ENCODE data around the gene ZNF837.

The ZNF837 gene

DNA sequence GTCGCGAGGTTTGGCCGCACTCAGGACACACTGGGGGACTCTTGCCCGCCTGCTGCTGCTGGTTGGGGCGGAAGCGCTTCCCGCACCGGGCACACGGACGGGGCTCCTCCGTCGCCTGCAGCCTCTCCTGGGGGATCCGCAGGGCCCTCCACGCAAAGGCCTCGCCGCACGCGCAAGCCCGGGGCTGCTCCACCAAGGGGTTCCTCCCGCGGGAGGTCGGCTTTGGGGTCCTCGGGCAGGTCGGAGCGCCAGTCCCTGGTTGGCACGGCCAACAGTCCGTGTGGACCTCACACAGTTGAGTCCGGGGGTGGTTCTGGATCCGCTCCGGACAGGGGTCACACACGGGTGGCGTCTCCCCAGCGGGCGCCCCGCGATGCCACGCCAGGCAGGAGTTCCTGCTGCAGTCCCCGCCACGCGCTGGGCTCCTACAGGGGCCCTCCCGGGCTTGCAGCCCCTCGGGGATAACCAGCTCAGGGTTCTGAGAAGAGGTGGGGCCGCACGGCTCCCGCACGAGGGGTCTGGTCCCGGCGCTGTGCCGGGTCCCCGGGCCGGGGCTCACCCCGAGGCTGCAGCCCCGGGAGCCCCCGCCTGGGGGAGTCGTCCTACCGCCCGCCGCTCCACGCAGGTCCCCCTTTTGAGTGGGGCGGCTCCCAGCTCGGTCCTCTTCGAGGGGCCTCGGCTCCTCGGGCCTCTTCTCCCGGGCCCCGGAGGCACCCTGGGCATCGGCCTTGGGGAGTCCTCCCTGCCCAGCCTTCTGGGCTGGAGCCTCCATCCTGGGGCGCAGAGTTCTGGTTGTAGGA lies 12.1 kb downstream of the ZNF837 start:
- DNase-seq = no peak

DNA sequence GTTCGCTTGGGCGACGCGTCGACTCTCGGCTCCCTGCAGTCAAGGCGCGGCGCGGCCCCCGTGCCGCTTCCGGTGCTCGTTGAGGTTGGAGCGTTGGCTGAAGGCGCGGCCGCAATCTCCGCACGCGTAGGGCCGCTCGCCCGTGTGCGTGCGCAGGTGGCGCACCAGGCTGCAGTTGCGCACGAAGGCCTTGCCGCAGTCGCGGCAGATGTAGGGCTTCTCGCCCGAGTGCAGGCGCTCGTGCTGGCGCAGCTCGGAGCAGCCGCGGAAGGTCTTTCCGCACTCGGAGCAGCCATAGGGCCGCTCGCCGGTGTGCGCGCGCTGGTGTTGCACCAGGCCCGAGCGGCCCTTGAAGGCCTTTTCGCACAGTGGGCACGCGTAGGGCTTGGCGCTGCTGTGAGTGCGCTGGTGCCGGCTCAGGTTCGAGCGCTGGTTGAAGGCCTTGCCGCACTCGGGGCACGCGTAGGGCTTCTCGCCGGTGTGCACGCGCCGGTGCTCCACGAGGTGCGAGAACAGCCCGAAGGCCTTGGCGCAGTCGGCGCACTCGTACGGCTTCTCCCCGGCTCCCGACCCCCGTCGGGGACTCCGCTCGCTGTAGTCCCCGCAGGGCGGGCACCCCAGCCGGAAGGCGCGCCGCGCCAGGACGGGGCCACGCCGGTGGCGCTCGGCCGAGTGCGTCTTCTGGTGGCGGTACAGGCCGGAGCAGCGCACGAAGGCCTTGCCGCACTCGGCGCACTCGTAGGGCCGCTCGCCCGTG lies 13.0 kb downstream of the ZNF837 start:
- DNase-seq = no peak

DNA sequence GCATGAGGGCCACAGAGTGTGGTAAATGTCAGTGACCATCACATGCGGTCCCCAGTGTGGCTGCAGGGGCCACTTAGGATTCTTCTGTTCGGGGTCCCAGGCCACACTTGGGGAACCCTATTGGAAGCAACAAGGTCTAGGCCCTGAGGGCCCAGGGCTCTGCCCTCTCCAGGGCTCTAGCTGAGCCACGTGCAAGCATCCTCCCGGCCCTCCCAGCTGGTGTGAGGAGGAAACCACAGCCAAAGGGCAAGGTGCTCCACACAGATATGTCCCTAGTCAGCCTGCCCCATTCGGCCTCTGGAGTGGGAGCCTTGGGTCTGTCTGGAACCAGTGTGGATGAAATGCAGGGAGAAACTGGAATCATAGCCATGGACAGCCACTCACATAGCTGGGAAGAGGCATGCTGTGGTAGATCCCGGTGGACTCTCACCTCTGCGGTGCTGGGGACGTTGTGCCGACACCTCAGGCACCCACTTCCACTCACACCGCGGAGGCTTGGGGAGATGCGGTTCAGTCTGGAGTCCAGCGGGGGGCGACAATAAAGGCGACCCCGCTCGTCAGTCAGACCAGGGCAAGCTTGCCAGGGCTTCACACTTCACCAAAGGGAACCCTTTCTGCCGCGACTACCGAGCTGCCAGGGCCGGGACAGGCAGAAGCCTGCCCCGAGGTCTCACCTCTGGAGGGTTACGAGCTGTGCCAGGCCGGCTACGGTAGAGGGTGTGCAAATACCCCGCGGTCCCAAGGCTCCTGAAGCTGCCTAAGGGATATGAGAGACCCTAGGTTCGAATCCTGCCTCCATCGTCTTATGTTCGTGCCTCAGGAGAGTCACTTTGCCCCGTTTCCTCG lies 14.0 kb downstream of the ZNF837 start:
- peak; percentile 50 for DNase-seq

DNA sequence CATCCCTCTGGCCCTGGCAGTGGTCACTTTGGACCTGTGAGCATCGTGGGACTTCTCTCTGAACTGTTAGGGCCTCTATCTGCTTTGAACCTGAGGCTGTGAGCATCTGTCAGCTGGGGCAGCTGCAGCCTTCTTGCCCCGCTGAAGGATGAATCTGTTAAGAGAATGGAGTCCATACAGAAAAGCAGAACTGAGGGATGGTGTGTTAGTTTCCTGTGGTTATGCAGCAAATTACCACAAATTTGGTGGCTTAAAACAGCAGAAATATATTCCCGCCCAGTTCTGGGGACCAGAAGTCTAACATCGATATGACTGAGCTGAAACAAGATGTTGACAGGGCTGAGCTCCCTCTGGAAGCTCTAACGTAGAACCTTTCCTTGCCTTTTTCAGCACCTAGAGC lies 16.7 kb downstream of the ZNF837 start:
- DNase-seq = peak; percentile 94

DNA sequence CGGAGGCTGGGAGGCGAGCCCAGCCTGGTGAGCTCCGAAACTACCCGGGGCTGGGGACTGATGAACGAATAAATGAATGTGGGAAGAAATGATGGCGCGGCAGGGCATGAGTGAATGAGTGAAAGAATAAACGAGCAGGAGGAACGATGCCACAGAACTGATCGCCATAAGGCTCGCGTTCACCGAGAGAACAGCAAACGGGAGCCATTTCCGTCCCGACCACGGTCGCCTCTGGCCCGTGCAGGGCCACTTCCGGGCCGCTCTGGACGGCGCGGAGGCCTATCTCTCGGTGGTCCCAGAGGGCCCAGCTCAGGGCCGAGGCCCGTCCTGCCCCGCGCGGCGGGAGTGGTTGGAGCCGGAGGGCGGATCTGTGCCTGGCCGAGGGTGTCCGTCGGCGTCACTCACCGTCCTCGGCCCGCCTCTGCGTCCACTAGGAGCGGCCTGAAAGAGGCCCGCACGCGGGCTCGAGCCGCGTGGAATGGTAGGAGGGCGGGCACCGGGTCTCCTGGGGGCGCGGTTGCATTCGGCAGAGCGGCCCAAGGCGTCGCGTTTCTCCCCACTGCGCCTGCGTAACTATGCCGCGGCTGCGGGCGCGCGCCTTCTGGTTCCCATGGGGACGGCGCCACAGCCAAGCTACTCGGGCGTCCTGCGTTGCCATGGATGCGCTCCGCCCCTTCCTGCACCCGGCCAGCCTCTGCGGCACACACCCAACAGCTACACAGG lies 18.4 kb downstream of the ZNF837 start, which contains the start of gene ZNF497:
ZNF497 (minus strand) TSS at position 480 of the 723 bp plus-strand sequence. CDS start 5,116 bp downstream, outside the sequence.
- peak; percentile 99 for DNase-seq

DNA sequence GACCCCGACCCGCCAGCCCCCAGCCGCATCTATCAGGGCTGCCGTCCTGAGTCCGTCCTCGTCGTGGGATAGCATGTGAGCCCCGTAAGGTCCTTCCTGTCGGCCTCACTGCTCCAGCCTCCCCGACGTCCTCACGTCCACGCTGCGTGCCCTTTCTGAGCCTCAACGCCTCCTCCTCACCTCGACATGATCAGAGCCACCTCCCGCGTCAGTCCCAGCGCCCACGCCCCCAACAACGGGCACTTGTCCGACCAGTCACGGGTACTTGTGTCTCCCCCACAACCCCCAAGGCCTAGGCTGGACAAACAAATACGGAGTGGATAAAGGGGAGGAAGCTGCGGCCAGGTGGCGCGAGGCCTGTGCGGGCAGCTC lies 18.9 kb downstream of the ZNF837 start:
- DNase-seq = peak; percentile 84

DNA sequence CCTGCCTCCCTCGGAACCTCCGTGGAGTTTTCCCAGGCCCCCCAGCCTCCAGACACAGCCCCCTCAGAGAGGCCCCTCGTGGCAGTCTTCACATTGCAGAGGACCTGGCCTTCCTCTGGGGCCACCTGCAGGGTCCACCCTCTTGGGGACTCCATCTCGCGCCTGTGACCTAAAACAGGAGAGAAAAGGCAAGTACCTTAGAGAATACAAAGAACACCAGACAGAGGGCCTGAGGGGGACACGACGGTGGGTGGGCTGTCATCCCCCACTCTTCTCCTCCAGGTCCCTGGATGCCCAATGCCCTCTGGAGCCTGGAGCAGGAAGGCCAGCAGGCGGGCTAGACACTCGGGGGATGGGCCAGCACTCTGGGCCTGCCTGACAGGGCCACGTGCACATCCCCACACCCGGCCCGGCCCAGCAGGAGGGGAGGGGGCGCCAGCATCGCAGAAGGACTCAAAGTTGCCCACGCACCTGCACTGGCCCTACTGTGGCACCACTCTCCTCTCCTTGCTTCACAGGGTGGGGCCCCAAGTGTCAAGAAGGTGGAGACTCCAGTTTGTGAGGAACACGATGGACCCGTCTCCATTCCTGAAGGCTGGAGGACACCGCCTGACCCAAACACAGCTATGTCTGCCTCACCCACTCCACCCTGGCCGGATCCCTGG lies 23.2 kb downstream of the ZNF837 start:
- DNase-seq = no peak

DNA sequence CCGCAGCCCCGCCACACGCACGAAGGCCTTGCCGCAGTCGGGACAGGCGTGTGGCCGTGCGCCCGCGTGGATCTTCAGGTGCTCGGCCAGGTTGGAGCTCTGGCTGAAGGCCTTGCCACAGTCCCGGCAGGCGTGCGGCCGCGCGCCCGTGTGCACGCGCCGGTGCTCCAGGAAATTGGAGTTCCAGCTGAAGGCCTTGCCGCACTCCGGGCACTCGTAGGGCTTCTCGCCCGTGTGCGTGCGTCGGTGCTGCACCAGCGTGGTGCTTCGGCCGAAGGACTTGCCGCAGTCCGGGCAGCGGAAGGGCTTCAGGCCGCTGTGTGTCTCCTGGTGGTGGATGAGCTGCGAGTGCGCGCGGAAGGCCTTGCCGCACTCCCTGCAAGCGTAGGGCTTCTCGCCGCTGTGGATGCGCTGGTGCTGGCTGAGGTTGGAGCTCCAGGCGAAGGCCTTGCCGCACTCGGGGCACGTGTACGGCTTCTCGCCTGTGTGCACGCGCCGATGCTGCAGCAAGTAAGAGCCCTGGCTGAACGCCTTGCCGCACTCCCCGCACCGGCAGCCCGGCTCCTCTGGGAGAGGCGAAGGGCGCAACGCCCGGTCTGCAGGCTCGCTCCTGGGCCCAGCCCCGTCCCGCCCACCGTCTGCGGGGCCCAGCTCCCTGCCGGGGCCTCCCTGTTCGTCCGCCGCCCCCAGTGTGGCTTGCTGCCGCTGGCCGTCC lies 23.9 kb downstream of the ZNF837 start:
- DNase-seq = no peak

DNA sequence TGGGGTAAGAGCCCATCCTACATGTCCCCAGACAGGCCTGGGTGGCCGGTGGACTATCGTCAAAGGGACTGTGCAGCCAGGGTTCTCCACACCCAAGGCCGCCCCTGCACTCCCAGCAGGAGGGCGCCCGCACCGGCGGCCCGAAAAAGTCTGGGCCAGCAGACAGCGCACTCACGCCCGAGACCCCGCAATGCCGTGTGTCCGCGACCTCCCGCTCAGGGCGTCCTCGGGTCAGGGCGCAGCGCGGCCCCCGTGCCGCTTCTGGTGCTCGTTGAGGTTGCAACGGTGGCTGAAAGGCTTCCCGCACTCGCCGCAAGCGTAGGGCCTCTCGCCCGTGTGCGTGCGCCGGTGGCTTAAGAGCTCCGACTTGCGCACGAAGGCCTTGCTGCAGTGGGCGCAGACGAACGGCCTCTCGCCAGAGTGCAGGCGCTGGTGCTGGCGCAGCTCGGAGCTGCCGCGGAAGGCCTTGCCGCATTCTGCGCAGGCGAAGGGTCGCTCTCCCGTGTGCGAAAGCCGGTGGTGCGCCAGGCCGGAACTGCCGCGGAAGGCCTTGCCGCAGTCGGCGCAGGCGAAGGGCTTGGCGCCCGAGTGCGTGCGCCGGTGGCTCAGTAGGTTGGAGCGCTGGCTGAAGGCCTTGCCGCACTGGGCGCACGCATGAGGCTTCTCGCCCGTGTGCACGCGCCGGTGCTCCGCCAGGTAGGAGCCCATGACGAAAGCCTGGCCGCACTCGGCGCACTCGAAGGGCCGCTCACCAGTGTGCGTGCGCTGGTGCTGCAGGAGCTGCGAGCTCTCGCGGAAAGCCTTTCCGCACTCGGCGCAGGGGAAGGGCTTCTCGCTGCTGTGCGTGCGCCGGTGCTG lies 24.7 kb downstream of the ZNF837 start:
- DNase-seq = peak; percentile 75

DNA sequence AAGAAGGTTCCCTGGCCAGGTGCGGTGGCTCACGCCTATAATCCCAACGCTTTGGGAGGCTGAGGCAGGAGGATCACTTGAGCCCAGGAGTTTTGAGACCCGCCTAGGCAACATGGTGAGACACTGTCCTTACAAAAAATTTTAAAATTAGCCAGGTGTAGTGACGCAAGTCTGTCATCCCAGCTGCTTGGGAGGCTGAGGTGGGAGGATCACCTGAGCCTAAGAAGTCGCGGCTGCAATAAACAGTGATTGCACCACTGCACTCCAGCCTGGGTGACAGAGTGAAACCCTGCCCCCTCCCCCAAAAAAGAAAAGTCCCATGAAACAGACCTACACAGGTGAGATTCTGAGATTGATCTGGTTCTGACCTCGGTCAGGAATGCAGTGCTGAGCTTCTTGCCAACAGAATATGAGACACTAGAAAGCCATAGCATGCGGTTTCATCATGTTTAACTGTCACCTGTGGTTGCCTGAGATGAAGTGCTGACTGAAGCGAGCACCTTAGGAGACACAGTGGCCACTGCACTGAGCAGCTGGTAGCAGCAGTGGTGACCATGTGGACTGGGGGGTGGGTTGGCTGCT lies 25.5 kb downstream of the ZNF837 start:
- DNase-seq = no peak

DNA sequence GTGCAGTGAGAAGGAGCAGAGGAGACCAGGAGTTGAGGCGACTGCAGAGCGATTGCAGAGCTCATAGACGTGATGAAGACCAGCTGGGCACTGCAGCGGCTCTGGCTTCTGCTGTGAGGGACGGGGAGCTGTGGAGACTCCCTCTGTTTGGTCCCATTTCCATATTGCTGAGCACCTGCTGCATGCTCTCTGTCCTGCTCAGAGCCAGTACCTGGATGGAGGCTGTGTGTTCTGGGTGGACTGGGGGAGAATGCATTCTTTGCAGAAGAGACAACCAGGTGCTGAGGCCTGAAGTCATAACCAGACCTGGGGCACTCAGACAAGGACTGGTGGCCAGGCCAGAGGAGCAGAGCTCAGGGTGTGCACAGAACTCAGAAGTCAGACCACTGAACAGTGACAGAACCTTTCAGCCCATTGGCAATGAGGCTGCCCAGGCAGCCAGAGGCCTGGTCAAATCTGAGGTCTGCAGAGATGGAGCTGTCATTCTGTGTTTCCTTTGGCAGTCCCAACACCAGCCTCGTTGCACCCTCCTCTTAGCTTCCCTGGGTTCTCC lies 26.3 kb downstream of the ZNF837 start:
- no peak for DNase-seq

DNA sequence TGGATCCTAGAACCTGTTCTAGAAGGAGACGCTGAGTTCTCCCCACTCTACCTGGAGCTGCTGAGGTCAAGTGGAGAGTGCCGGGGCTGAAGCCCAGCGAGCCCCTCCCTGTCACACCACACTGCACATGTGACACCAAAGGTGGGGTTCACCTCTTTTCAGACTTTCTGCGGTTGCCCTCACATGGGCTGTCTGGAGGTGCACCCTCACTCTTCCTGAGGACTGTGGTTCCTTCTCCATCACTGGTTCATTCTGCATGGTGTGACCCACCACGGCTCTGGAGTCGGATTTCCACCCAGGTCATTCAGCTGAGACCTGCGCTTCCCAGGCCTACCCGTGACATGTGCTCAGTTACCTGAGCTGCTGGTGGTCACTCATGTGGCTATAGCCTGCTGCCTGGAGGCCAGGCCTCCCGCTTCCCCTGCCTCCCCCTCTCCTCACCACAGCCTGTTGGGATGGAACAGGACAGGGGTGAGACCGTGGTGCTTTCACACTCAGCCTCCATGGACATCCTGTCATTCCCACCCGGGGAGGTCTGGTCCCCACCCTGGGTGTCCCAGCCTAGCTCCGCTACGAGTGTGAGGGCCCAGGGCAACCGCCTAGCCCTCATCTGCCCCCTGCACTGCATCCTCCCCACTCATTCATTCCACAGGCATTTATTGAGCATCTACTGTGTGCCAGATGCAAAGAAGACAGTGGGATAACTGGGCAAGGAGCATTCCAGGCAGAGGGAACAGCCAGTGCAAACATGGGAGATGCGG lies 26.9 kb downstream of the ZNF837 start:
- DNase-seq = no peak

DNA sequence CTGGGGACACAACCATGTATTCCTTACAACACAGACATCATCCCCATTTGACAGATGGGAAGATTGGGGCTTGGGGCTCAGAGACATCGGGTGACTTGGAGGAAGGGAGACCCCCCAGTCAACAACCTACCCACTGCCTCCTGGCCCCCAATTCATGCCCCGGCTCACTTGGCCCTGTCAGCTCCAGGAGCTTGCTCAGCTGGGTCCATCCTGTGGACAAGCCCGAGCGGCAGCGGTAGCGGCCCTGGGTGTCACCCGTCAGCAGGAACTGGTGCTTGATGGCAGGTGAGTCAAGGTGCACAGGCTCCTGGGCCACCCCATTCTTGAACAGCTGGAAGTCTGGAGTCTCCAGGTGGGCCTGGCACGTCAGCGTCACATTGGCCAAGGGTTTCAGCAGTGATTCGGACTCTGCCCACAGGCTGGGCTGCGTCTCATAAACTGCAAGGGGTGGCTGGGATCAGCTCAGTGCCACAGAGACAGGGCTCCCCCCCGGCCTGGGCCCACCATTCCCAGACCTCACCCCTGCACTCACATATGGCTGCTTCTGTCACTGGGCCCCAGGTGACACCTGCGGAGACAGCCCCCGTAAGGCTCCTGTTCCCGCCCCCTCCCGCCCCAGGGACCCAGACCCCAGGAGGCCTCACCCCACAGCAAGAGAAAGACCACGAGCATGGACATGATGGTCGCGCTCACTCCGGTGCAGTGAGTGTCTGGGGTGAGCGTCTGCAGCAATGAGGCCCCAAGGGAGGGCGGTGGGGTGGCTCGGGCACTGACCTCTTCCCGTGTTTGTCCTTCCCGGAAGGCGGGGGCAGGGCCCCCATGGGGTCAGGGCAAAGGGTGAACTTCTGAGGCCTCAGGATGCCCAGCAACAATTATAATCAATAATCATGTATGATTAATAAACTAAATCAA lies 27.8 kb downstream of the ZNF837 start, which contains the start of gene A1BG:
A1BG (minus strand) TSS at position 733 of the 912 bp plus-strand sequence; CDS start at position 678, 55 bp downstream.
- no peak for DNase-seq

DNA sequence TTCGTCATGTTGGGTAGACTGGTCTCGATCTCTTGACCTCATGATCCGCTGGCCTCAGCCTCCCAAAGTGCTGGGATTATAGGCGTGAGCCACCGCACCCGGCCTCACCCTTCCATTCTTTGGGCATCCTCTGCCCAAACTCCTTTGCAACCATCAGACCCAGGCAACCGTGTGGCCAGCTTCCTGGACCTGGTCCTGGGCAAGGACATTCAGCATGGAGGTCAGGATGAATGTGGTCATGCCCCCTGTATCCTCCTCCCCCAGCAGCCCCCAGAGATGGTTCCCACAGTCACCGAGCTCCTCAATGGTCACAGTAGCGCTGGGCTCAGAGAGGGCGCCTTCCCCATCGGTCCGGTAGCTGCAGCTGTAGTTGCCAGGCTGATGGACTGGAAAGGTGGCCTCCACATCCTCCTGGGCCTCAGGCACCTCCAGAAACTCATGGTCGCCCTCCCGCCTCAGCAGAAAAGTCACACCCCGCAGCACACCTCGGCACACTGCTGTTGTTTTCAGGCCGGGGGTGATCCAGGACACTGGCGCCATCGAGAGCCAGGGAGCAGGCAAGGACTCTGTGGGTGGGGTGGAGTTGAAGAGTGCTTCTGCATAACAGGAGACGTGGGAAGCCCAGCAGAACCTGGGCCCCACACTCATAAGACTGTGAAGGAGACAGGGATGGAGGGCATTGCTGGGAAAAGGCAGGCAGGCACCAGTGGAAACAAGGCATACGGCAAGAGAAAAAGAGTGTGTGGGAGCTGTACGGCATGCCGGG lies 28.7 kb downstream of the ZNF837 start:
- no peak for DNase-seq

DNA sequence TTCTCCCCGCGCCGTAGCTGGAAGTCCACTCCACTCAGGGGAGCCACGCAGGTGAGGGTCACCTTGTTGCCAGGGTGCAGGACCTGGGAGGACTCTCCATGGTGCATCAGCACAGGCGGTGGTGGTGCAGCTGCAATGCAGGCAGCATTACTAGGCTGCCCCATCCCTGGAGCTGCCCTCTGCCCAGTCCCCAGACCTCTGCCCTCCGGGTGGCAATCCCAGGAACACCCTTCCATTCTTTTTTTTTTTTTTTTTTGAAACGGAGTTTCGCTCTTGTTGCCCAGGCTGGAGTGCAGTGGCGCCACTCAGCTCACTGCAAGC lies 29.3 kb downstream of the ZNF837 start:
- no peak for DNase-seq

DNA sequence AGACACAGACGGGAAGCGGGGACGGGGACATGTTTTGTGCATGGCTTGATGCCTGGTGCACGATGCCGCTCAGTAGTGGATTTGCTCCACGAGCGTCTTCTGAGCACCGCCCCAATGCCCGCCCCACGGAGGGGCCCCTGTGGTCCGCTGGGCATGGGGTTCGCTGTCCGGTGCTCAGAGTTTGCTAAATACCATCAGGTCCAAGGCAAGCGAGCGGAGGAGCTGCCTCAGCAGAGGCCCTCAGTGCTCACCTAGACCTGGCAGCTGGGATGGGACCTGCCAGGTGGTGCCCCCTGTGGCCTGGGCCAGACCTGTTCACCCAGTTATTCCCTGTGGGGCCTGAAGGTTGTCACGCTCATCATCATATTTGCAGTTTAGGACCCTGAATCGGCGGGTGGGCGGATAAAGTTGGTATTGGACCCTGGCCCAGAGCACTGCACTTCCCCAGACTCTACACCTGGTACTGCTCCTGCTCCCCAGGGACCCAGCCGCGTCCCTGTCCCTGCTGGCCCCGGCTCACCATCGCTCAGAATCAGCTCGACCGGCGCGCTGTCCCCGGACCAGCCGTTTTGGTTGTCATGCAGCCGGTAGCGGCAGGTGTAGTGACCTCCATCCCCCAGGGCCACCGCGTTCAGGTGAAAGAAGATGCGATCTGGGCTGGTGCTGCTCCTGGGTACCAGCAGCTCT lies 29.8 kb downstream of the ZNF837 start:
- DNase-seq = no peak

Data from hematopoietic multipotent progenitor cell treated with erythropoietin and hydrocortisone succinate and interleukin-3 and kit ligand, for 4 days (in vitro differentiated cells).